CD4-positive, alpha-beta T cell (primary cell): ENCODE data around the gene LIMCH1. TPM values are rescaled to one million over a fixed set of nuclear protein-coding genes. Genes with fewer than 3 reads are reported as not detected.
A peak's percentile ranks its signal among the peaks of the same experiment; 100 is the strongest.
"Not testable (repeated sequence)": the region's sequence is repeated elsewhere in the genome, so short reads cannot be mapped to it uniquely, and the experiment has no call there.

Experiments used
- ATAC-seq: fragments of 200-7000 bp; cut with Tn5 transposase; one replicate; pipeline ENCODE4 v1.10.0; 2022; ENCODE audit warnings: mild to moderate bottlenecking; ENCODE audit not compliant: poor library complexity
- CTCF ChIA-PET: fragments of 350-600 bp; sonication (Branson Sonifier 250); formaldehyde crosslinking; loops from one replicate; lab custom pipeline; 2021; ENCODE audit warnings: antibody characterized with exemption, inconsistent platforms; lab: Charles Lee
- POLR2A ChIA-PET: fragments of 350-600 bp; sonication (Branson Sonifier 250); formaldehyde crosslinking; loops from one replicate; lab custom pipeline; 2021; ENCODE audit warnings: antibody characterized with exemption, inconsistent platforms; lab: Charles Lee
- DNase-seq, 14 experiments: peaks; one replicate each; pipeline ENCODE4 v3.0.0-alpha.2; 2013 to 2020; ENCODE audit warnings: mixed read lengths in 2 of 14
- H3K27ac ChIP-seq, 2 donors: one replicate each; pipeline versions ENCODE4 v1.5.1 to v1.7.0; 2013; ENCODE audit warnings: low read length in 2 of 2, low read depth in 1 of 2, mild to moderate bottlenecking in 1 of 2
- H3K27me3 ChIP-seq, 2 experiments: 1 replicate in 1 of 2; 2 replicates in 1 of 2; pipeline versions ENCODE4 v1.6.1 to v1.7.0; 2013; ENCODE audit warnings: low read length in 2 of 2, control low read depth in 1 of 2, mild to moderate bottlenecking in 1 of 2, moderate library complexity in 1 of 2; ENCODE audit not compliant: insufficient read depth in 2 of 2, control insufficient read depth in 1 of 2
- H3K36me3 ChIP-seq: one replicate; pipeline ENCODE4 v1.6.1; 2013; ENCODE audit warnings: low read length, control low read depth; ENCODE audit not compliant: insufficient read depth
- H3K4me1 ChIP-seq: one replicate; pipeline ENCODE4 v1.6.1; 2013; ENCODE audit warnings: low read length, control low read depth; ENCODE audit not compliant: insufficient read depth
- H3K4me3 ChIP-seq: one replicate; pipeline ENCODE4 v1.5.1; 2013; ENCODE audit warnings: mild to moderate bottlenecking, low read length, moderate library complexity
- H3K9me3 ChIP-seq, 2 experiments: 1 replicate in 1 of 2; 2 replicates in 1 of 2; pipeline versions ENCODE4 v1.6.1 to v1.7.0; 2013; ENCODE audit warnings: low read length in 2 of 2, mild to moderate bottlenecking in 2 of 2, control low read depth in 1 of 2, moderate library complexity in 1 of 2; ENCODE audit not compliant: control insufficient read depth in 1 of 2, insufficient read depth in 1 of 2
- H3K27ac Mint-ChIP-seq: one replicate; pipeline ENCODE4 v1.8.0; 2020; ENCODE audit warnings: mixed read lengths
- H3K27me3 Mint-ChIP-seq: one replicate; pipeline ENCODE4 v1.8.0; 2021; ENCODE audit warnings: mixed read lengths
- H3K36me3 Mint-ChIP-seq: one replicate; pipeline ENCODE4 v1.8.0; 2021; ENCODE audit warnings: low read depth, mixed read lengths
- H3K4me1 Mint-ChIP-seq: one replicate; pipeline ENCODE4 v1.8.0; 2021; ENCODE audit warnings: low read depth, mixed read lengths
- H3K4me3 Mint-ChIP-seq: one replicate; pipeline ENCODE4 v1.8.0; 2020; ENCODE audit warnings: mild to moderate bottlenecking, mixed read lengths
- H3K9me3 Mint-ChIP-seq: one replicate; pipeline ENCODE4 v1.8.0; 2020; ENCODE audit warnings: mixed read lengths
- intact Hi-C, 2 experiments: fragments of 100-400 bp; cut with DNase I in 1 of 2; cut with micrococcal nuclease in 1 of 2; formaldehyde crosslinking; loops; one replicate each; pipeline versions ENCODE4 v1.15.1 to v1.9.0; 2023 to 2025; cut with DNase I, micrococcal nuclease
- total RNA-seq, 174 experiments: library from RNA in 2 of 174; stranded (reverse) in 2 of 174; gene quantifications; one replicate each; pipeline ENCODE4 v1.2.3 and lab custom pipeline; 2021 to 2026
- TF ChIP-seq, protein P1 (sequence below): fragments of 200-600 bp; IDR thresholded peaks from one replicate; pipeline ENCODE4 v1.8.0; 2022; ENCODE audit warnings: antibody characterized with exemption, mild to moderate bottlenecking

LIMCH1 gene
- total RNA-seq, 2 experiments from 2014 or later = not detected

- Histone ChIP-seq H3K4me3 (no peak overlapping the region), H3K36me3 (no peaks in the 10 kb centered on the region), H3K27me3 (peaks cover 9 to 24% of the 10 kb centered on the region in 2 experiments), H3K9me3 (peaks cover 0 to 7% of the 10 kb centered on the region in 2 experiments), H3K27ac (no peak overlapping the region), H3K4me1 (peaks cover 3% of the 10 kb centered on the region)
- Mint-ChIP-seq H3K27ac (no peak overlapping the region), H3K27me3 (peaks cover 40% of the 10 kb centered on the region), H3K36me3 (no peaks in the 10 kb centered on the region), H3K4me1 (no peaks in the 10 kb centered on the region), H3K9me3 (no peaks in the 10 kb centered on the region), H3K4me3 (no peak overlapping the region)
- ChIA-PET POLR2A (no interaction called here), CTCF (no interaction called here)
- intact Hi-C loops = no loop called here
- TF ChIP-seq, protein P1, sequence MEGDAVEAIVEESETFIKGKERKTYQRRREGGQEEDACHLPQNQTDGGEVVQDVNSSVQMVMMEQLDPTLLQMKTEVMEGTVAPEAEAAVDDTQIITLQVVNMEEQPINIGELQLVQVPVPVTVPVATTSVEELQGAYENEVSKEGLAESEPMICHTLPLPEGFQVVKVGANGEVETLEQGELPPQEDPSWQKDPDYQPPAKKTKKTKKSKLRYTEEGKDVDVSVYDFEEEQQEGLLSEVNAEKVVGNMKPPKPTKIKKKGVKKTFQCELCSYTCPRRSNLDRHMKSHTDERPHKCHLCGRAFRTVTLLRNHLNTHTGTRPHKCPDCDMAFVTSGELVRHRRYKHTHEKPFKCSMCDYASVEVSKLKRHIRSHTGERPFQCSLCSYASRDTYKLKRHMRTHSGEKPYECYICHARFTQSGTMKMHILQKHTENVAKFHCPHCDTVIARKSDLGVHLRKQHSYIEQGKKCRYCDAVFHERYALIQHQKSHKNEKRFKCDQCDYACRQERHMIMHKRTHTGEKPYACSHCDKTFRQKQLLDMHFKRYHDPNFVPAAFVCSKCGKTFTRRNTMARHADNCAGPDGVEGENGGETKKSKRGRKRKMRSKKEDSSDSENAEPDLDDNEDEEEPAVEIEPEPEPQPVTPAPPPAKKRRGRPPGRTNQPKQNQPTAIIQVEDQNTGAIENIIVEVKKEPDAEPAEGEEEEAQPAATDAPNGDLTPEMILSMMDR = no peak
- ATAC-seq (no peak), DNase-seq (no peak)
These were observed 108.9 kb downstream of the LIMCH1 start for GRCh38 chr4:41646862-41647261.

GRCh38 chr4:41647383-41647782 is 109.4 kb downstream of the LIMCH1 start:
- no peak overlapping the region for H3K4me3 Mint-ChIP-seq
- Histone ChIP-seq H3K27ac (no peak overlapping the region), H3K36me3 (no peaks in the 10 kb centered on the region), H3K4me1 (peaks cover 3% of the 10 kb centered on the region), H3K4me3 (no peak overlapping the region), H3K27me3 (peaks cover 9 to 24% of the 10 kb centered on the region in 2 experiments), H3K9me3 (peaks cover 0 to 7% of the 10 kb centered on the region in 2 experiments)
- POLR2A ChIA-PET = no interaction called here
- no peak for ATAC-seq
- CTCF ChIA-PET = no interaction called here
- intact Hi-C loops = no loop called here
- no peak overlapping the region for H3K27ac Mint-ChIP-seq
- H3K27me3 Mint-ChIP-seq = peaks cover 40% of the 10 kb centered on the region
- DNase-seq = peak in 2 of 14 experiments; percentile 2 to 6
- no peaks in the 10 kb centered on the region for H3K9me3 Mint-ChIP-seq
- no peaks in the 10 kb centered on the region for H3K36me3 Mint-ChIP-seq
- TF ChIP-seq, protein P1 = no peak
- H3K4me1 Mint-ChIP-seq = no peaks in the 10 kb centered on the region

- CTCF ChIA-PET, POLR2A ChIA-PET, H3K36me3 ChIP-seq, H3K36me3 Mint-ChIP-seq, H3K4me3 ChIP-seq, H3K9me3 Mint-ChIP-seq, H3K4me1 ChIP-seq, H3K9me3 ChIP-seq, H3K27ac ChIP-seq, intact Hi-C loops, H3K4me3 Mint-ChIP-seq, H3K27ac Mint-ChIP-seq, H3K4me1 Mint-ChIP-seq, H3K27me3 ChIP-seq, ATAC-seq: not testable (repeated sequence)
- DNase-seq = peak in 3 of 14 experiments; percentile 3 to 13 (median 9)
- H3K27me3 Mint-ChIP-seq = peaks cover 21% of the 10 kb centered on the region
These were observed 113.2 kb downstream of the LIMCH1 start for GRCh38 chr4:41651150-41651549.

- Mint-ChIP-seq H3K27me3 (peaks cover 5% of the 10 kb centered on the region), H3K4me1 (no peaks in the 10 kb centered on the region), H3K27ac (no peak overlapping the region), H3K9me3 (no peaks in the 10 kb centered on the region), H3K4me3 (no peak overlapping the region), H3K36me3 (no peaks in the 10 kb centered on the region)
- Histone ChIP-seq H3K9me3 (no peaks in the 10 kb centered on the region), H3K27me3 (no peaks in the 10 kb centered on the region), H3K27ac (no peak overlapping the region), H3K36me3 (no peaks in the 10 kb centered on the region), H3K4me3 (no peak overlapping the region), H3K4me1 (no peaks in the 10 kb centered on the region)
- TF ChIP-seq, protein P1 = no peak
- ATAC-seq = no peak
- POLR2A ChIA-PET = no interaction called here
- CTCF ChIA-PET = no interaction called here
- DNase-seq = no peak
- intact Hi-C loops = no loop called here
These were observed 115.0 kb downstream of the LIMCH1 start for GRCh38 chr4:41652971-41653370.
